Effector CD4-positive, alpha-beta T cell (primary cell): ENCODE measurements around the gene GLIPR1L1. TPM values are rescaled to one million over a fixed set of nuclear protein-coding genes. Genes with fewer than 3 reads are reported as not detected.
"Not testable (repeated sequence)": the region's sequence is repeated elsewhere in the genome, so short reads cannot be mapped to it uniquely, and the experiment has no call there.

ENCODE experiments used
- DNase-seq: peaks from one replicate; pipeline ENCODE4 v3.0.0-alpha.2; 2020
- total RNA-seq: gene quantifications from one replicate; lab custom pipeline; 2026; lab: John Stamatoyannopoulos, UW

Gene GLIPR1L1, protein sequence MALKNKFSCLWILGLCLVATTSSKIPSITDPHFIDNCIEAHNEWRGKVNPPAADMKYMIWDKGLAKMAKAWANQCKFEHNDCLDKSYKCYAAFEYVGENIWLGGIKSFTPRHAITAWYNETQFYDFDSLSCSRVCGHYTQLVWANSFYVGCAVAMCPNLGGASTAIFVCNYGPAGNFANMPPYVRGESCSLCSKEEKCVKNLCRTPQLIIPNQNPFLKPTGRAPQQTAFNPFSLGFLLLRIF
- total RNA-seq = not detected

GRCh38 chr12:75334384-75335030 is at the start of gene GLIPR1L1:
Gene GLIPR1L1 (plus strand): TSS chr12:75334670. CDS start chr12:75334729, 59 bp downstream.
- DNase-seq = peak; percentile 76

GRCh38 chr12:75288860-75289259 is 45.6 kb upstream of the GLIPR1L1 start:
- DNase-seq = no peak

DNA sequence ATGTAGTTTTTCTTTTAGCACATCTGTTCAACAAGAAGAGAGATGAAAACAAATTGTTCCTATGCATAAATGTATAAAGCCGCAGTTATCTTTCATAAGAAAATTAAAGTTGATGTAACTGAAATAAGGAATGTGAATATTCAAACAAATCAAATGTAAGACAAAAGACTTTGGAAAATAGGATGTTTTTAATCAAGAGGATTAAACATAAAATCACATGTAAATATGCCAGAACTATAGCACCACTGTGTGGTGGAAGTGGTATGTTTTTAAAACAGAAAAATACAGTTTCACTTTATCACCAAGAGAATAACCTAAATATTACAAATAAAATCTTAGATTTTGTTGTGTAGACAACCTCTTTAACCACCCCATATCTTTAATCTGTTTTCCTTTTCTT is 44.7 kb upstream of the GLIPR1L1 start:
- DNase-seq = no peak

DNA sequence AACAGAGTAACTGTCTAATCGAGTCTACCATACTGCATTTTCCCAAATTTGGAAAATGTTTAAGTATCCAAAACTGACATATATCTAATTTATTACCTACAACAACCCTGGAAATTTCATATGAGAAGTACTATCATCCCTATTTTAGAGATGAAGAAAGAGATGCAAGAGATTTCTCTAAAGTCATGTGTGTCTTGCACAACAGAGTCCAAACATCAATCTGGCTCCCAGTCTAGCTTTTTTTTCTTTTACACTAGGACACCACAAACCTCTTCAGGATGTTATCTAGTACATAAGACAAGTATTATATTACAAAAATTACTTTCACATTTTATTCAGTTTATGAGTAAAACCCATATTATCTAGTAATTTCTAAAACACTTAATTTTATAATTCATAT is 43.5 kb upstream of the GLIPR1L1 start:
- no peak for DNase-seq

GRCh38 chr12:75294336-75294735 is 40.1 kb upstream of the GLIPR1L1 start:
- no peak for DNase-seq

DNA sequence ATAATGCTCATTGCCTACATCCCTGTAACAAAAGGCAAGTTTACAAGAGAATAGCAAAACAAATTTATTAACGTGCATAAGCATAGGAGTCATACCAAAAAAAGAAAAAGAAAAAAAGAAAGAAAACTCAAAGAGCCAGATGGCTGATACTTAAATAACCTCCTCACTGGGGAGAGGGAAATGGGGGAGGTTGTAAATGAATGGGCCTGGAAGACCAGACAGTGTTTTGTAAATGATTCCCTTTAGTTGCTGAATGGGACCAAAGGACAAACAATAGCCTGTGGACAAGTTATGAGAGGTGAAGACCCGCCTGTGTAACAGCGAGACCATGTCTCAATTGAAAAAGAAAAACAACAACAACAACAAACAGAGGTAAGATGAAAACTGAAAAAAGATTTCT is 39.7 kb upstream of the GLIPR1L1 start:
- DNase-seq = no peak

DNA sequence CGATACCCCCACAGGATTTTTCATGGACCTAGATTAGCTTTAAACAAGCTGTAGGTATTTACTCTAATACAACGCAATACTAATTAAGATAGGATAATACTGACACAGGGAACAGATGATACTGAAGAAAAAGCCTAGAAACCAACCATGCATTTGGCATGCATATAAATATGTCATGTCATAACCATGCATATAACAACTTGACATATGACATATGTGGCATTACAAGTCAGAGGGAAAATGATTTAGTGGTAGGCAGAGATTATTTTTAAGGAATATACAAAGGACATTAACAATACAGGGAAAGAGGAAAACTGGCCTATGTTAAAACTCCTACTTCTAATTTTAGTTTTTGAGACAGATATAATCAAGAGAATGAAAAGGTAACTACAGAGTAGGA is 32.2 kb upstream of the GLIPR1L1 start:
- DNase-seq = no peak

DNA sequence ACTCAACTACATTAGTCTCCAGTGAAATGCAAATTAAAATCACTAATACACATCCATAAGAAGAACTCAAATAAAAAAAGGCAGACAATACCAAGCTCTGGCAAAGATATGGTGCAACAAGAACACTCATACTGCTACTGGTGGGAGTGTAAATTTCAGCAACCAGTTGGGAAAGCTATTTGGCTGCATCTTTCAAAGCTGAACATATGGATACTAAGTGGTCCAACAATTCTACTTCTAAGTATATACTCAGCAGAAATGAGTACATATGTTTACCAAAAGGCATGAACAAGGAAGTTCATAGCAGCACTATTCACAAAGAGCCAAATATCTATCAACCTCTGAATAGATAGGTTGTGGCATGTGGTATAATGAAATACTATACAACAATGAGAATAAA is 31.7 kb upstream of the GLIPR1L1 start:
- no peak for DNase-seq

DNA sequence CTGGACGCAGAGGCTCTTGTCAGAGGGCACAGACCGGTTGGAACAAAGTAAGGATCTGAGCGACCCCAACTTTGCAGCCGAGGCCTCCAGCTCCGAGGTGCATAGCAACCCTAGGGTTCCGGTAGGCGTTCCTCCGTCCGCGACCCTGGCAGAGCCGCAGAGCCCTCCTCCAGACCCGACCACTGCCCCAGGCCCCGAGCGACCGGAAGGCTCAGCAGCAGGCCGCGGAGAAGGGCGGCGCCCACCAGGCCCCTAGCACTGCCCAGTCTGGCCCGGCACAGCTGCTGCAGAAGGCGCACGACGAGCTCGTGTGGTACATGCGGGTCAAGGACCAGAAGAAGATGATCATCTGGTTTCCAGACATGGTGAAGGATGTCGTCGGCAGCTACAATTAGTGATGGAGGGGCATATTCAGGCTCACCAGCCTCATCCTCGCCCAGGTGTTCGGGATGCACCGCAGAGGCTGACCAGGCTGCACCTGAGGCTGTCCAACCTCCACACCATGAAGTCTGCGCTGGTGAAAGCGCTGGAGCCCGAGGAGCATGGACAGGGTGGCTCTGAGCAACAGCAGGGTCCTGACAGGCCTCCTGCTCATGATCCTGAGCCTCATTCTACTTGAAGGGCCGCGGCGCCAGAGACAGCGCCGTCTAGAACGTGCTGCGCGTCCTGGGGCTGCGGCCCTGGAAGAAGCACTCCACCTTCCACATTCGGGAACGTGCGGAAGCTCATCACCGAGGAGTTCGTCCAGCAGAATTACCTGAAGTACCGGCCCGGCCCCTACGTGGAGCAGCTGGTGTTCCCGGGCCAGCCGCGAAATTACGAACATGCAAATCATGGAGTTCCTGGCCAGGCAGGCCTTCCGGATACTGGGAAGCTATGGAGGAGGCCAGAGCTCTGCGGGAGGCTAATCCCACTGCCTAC is 28.8 kb upstream of the GLIPR1L1 start:
- no peak for DNase-seq

- DNase-seq = no peak
Measured at GRCh38 chr12:75308279-75308678, 26.2 kb upstream of the GLIPR1L1 start.

- DNase-seq = no peak
Measured at GRCh38 chr12:75311369-75311768, 23.1 kb upstream of the GLIPR1L1 start.

- DNase-seq = no peak
Measured at GRCh38 chr12:75315518-75315917, 19.0 kb upstream of the GLIPR1L1 start.

- DNase-seq = no peak
Measured at GRCh38 chr12:75317784-75318183, 16.7 kb upstream of the GLIPR1L1 start.

- no peak for DNase-seq
Measured at GRCh38 chr12:75322464-75322863, 12.0 kb upstream of the GLIPR1L1 start.

- no peak for DNase-seq
Measured at GRCh38 chr12:75323663-75324062, 10.8 kb upstream of the GLIPR1L1 start.

GRCh38 chr12:75327642-75328041 is 6.8 kb upstream of the GLIPR1L1 start:
- DNase-seq = no peak

DNA sequence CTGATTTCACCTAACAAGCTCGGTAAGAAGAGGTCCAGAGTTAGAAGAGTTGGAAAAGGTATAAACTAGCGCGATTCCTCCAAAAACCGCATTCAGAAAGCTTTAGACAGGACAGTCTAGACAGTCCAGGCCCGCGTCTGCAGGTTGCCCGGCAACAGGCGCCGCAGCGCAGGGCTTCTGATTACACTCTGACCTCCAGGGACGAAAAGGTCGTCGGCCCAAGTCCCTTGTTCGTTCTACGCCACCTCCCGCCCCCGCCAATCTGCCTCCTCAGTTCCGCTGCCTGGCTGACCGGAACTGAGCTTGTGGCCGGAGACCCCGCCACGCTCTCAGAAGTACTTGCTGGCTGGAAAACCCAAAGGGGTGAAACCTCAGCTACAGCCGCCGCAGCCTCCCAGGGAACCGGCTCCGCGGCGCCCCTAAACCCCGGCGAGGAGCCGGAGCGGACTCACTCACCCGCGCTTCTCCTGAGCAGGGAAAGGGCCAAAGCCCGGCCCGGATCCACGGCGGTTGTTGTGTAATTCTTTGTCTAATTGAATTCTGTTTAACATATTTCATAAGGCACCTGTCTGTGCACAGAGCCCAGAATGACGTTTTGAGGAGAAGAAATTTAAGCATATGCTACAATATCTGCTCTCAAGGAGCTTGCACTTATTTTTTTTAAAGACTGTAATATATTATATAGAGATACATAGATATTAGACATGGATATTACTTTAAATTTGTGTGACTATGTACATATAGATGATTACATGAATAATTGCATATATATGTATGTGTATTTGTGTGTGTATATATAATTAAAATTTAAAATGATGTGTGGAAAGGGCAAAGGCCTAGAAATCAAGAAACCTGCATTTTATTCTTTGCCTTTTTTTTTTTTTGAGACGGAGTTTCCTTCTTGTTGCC is 4.3 kb upstream of the GLIPR1L1 start, which contains the start of gene CAPS2:
Gene CAPS2 (minus strand): TSS at position 407 of the 909 bp plus-strand sequence. CDS start 3,826 bp downstream, outside the sequence.
- DNase-seq = peak; percentile 41

- DNase-seq = no peak
Measured at GRCh38 chr12:75337905-75338304, 3.4 kb downstream of the GLIPR1L1 start.

- no peak for DNase-seq
Measured at GRCh38 chr12:75341873-75342272, 7.4 kb downstream of the GLIPR1L1 start.

- no peak for DNase-seq
Measured at GRCh38 chr12:75345531-75345930, 11.1 kb downstream of the GLIPR1L1 start.

- DNase-seq = not testable (repeated sequence)
Measured at GRCh38 chr12:75346215-75346614, 11.7 kb downstream of the GLIPR1L1 start.

DNA sequence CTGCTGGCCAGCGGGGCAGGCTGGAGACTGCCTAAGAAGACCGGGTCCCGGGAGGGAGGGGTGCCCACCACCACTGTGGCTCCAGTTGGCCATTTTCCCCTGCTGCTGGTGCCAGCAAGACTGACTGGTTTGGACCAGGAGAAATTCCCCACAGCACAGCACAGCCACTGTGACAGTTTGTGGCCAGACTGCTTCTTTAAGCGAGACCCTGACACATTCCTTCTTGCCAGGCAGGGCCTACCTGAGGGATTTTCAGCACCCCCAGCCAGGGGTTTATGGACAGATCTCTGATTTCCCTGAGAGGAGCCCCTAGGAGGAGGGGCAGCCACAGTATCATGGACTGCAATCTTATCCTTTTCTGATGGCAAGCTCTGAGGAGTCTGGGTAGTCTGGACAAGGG is 15.5 kb downstream of the GLIPR1L1 start:
- no peak for DNase-seq
